HG02623 (cell line): Measurements from ENCODE around the gene TDRD10.
"Not testable (repeated sequence)": the region's sequence is repeated elsewhere in the genome, so short reads cannot be mapped to it uniquely, and the experiment has no call there.

Experiments
- ATAC-seq: cut with Tn5 transposase; IDR thresholded peaks from one replicate; pipeline ENCODE4 v1.9.1; 2021; ENCODE audit warnings: moderate library complexity; ENCODE audit not compliant: unreplicated experiment

Gene TDRD10

DNA sequence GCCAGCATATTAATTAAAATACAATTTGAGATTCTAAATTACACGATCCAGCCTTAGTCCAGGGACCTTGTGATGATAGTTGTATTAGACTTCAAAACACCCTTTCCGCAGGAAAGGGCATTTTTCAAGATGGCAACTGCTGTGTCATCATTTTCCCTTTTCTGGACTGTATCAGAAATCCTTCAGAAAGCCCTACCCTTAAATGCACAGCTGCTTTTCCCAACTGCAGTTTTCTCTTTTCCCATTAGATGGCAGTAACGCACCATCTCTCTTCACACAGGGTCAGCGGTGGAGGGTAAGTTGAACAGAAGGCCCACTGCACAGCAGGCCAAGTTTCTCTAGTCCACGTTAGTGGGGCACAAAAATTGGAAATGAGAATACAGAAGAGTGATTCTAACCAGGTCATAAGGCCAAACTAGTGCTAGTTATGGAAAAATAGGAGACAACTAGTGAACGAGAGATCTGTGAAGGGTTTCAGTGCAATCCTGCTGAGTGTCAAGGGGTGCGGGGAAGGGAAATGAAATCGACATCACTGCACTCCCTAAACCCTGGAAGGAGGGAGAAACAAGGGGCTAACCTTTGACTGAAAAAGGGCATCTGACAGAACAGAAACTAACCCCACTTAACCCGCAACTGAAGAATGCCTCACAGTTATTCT lies 22.1 kb upstream of the TDRD10 start:
- no peak for ATAC-seq

DNA sequence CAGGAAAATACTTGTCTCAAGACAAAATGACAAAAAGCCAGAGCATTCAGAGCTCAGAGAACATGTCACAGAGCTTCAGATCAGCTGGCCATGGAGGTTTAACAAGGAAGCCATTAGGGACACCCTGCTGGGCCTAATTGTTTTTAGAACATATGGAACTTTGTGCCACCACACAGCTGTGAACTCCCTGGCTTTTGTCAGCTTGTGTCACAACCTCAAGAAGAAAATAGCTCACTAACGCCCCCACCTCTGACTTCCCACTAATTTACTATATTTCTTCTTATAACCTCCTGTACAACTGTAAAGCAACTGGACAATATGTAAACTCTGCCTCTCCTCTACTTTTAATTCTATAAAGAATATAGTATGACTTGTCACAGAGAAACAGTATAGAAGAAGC lies 21.0 kb upstream of the TDRD10 start:
- ATAC-seq, result no peak

DNA sequence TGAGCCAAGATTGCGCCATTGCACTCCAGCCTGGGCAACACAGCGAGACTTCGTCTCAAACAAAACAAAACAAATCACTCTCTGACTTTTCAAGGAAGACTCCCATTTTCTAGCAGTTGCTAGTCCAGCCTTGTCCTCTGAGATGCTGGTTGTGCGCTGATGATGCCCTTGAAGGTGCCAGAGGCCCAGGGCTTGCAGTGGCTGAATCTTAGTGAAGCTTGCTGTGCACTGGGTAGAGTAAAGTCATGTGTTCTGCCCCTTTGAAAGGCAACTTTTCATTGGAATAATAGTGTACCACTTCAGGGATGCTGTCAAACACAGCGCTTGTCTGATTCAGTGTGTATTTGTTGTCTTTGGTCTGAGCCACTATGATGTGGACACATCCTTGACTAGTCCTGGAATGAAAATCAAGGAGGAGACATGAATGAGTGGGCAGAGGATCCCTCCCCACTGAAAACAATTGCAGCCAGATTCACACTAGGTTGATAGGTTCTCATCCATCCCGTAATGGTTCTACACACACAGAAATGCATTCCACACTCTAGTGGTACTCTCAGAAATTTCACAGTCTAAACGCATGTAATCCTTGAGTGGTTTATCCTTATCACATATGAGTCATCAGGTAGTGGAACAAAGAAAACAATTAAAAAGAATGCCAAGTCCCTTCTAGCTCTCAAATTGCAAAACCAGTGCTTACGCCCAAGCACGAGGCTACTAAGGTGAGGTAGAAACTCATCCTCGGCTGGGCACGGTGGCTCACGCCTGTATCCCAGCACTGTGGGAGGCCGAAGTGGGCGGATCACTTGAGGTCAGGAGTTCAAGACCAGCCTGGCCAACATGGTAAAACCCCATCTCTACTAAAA lies 17.8 kb upstream of the TDRD10 start:
- no peak for ATAC-seq

DNA sequence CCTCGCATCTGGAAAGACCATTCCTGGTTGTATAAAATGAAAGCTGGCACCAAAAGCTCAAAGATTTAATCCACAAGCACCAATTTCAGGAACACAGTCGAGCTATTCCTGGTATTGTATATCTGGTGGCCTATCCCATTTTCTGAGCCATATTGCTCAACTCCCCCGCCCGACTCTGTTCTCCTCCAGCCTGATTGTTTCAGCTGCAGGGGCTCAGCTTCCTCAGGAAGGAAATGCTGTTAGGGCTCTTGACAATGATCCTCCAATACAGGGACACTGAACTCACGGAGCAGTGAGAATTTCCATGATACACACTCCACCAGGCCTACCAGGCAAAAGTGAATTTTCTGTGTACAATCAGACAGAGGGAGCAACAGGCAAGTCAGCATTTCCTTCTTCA lies 16.9 kb upstream of the TDRD10 start:
- ATAC-seq, result no peak

DNA sequence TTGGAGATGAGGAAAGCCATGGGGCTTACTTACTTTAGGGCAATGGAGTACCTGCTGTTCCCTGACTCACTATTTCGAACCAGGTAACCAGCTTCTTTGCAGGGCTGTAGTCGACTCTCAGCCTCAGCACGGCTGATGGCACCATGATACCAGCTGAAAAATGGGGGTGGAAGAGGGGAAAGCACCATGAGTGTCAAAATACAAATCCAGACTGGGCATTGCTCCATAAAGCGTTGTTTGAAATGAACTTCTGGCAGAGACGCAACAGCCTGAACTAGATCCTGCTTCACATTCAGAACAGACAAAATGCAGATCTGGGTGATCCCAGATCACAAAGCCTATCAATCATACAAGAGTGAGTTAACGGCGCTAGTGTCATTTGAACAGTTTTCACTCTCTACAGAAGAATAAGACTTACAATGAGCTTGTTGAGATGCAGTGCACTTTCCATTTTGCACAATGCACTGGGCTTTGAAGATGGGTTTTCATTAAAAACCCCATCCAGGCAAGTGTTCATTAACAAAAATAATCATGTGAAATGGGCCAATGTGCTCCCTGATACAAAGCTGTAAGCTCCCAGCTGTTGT lies 16.0 kb upstream of the TDRD10 start:
- ATAC-seq, result no peak

DNA sequence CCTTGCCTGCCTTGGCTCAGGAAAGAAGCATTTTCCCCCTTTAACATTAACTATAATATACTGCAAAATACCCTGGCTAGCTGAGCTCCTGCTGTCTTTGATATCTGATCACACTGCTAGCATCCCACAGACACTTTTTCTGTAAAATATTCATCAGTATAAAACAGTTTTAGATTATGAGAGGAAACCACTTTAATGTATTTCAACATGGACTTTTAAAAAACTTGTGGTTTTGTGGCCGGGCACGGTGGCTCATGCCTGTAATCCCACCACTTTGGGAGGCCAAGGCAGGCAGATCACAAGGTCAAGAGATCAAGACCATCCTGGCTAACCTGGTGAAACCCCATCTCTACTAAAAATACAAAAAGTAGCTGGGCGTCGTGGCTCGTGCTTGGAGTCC lies 15.3 kb upstream of the TDRD10 start:
- ATAC-seq, result not testable (repeated sequence)

DNA sequence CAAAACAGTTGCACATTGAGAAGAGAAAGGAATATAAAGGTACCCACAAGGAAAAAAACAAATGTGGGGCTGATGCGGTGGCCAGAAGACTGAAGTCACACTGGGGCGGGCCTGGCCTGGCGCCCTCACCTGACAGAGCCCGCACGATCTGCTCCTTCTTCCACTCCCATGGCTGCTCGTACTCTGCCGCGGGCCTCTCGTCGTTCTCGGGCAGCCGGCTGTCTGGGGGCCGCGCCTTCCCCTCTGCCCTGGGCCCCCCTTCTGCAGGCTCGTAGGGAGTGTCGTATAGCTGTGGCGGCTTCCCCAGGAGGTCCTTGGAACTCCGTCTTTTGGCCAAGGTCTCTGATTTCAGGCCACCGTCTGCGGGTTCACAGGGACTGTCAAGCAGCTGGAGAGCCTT lies 13.1 kb upstream of the TDRD10 start:
- no peak for ATAC-seq

DNA sequence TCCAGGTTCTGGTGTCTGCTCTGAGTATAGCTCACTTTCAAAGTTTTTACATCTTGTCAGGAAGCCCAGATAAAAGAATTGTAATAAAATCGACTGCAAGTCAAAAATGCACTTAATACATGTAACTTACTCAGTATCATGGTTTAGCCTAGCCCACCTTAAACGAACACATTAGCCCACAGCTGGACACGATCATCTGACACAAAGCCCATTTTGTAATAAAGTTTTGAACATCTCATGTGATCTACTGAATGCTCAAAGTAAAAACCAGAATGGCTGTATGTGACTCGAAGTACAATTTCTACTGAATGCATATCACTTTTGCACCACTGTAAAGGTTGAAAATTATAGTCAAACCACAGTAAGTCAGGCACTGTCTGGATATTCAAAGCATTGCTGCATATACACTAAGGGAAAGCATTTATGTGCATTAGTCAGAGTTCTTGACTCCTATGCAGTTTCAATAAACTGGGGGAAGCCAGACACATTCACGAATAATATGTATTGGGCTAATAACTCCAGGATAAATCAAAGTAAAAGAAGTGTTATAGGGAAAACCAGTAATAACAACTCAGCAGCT lies 12.2 kb upstream of the TDRD10 start:
- no peak for ATAC-seq

DNA sequence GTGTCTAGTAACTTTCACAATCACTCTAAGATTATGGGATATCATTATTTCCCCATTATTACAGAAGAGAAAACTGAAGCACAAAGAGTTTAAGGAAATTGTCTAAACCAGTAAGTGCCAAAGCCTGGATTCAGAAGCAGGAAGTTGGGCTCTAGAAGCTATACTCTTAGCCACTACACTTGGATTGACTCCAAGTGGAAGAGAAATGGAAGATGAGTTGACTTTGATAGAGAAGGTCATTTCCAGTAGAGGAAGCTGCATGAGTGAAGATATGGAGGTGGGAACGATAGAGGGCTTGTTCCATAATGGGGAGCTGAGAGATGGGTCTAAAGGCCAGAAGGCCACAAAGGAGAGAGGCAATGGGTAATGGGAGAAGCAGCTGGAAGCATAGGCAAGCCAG lies 11.7 kb upstream of the TDRD10 start:
- ATAC-seq, result no peak

DNA sequence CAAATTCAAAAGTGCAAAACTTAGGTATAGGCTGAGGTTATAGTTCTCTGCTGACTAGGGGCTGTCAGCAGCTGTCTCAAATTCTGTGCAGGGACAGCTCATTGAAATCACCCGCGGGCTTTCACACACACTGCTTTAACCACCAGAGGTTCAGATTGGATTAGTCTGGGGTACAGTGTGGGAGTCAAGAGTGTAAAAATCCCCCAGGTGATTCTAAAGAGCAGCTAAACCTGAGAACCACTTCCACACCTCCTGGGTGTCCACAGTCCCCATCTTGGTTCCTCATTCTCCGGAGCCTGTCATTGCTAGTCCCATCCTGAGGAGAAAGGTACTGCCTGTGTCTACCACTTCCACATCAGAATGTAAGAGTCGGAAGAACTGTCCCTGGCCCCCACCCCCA lies 9.9 kb upstream of the TDRD10 start:
- ATAC-seq, result no peak

DNA sequence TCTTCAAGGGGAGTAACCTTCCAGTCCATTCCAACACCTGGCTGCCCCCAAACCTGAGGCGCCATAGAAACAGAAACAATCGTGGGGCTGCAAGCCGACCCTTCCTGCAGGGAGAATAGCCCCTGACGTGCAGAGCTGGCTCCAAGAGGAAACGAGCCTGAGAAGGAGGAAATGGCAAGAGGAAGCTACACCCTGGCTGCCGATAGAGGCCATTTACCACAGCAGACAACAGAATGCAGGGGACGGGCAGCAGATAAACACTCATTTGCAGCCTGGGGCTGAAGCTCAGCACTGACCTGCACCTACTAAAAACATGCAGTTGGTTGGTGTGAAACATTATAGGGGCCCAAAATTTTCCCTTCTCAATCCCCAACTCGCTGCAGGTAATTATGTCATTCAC lies 8.7 kb upstream of the TDRD10 start:
- ATAC-seq, result no peak

DNA sequence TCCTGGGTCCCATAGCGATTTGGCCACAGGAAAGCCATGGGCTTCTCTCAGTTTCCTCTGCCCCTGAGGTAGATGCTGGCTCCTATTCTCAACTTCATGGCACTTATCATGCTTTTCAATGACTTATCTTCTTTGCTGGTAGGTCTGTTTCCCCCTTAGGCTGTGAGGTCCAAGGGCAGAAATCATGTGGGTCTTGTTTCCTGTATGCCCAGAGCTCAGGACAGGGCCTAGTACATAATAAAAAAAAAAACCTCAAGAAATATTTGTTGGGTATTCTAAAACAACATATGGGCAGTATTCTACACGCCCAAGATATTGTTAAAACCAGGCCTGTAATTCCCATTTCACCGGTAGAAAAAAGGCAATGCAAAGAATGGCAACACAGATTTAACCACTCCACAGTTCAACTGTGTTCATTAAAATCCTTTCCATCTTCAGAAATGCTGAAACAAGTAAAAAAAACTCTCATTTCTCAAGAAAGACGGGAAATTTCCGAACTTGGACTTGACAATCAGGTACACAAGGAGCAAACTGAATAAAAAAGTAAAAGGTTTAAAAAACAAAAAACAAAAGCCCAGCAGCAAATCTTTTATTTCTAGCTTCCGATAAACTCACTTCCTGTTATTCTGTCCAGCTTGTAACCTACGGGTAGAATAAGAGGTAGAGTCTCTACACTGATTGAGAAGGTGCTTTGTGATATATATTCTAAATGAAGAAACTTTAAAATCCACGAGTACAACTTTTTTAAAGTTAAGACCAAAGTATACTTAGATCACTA lies 6.3 kb upstream of the TDRD10 start:
- no peak for ATAC-seq

DNA sequence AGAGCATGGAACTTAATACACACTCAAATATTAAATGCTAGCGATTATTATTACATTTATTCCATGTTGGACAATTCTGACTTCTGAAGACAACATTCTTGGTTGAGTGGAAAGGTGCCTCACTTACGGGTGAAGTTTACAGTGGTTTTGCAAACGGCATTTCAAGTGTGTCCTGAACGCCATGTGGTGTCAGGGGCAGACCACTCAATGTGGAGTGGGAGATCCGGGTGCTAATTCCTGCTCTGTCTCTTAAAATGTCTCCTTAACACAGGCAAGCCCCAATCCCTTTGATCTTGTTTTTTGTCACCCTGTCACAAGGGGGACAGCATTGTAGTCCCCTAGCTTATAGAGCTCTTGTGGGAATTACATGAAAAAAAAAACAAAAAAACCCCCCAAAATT lies 5.6 kb upstream of the TDRD10 start:
- ATAC-seq, result no peak

DNA sequence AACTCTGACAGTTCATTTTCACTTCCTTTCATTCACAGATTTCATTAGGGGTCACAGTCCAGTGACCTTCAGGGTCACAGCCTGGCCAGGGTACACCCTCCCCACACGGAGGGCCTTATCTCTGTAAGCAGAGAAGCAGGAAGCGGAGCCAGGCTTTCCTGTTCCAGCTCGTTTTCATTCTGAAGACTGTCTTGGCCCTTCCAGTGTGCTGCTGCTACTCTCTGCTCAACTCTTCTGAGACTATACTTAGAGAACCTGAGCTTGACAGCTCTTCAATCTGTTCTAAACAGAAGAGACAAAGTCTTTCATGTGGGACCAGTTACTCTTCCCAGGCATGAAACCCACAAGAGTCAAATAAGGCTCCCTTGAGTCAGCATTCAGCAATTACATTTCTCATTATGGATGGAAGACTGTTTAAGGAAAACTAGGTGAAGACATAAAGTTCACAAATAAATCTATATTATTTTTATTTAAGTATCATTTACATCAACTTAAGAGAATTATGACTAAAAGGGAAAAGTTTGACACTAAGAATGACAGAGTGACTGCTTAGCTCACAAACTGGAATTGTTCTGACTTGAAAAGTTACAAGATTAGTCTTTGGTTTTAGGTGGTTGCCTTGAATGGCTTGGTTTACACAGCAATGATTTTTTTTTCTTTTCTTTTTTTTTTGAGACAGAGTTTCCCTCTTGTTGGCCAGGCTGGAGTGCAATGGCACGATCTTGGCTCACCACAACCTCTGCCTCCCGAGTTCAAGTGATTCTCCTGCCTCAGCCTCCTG lies 4.8 kb upstream of the TDRD10 start:
- no peak for ATAC-seq

DNA sequence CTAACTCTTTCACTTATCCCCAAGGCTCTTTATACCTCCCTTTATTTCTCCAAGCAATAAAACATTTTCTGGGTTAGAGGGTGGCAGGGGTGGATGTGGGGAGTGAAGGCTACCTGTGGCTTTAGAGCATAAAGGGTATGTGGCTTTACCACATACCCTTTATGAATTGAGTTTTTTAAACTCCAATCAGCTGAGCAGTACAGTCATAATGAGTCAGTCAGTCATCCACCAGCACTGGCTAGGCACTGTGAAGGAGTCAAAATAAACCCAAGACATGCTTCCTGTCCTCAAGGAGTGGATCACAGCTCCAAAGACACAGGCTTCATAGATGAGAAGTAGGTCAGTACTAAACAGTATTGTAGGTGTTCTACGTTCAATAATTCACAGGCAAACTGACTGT lies 2.6 kb upstream of the TDRD10 start:
- no peak for ATAC-seq

DNA sequence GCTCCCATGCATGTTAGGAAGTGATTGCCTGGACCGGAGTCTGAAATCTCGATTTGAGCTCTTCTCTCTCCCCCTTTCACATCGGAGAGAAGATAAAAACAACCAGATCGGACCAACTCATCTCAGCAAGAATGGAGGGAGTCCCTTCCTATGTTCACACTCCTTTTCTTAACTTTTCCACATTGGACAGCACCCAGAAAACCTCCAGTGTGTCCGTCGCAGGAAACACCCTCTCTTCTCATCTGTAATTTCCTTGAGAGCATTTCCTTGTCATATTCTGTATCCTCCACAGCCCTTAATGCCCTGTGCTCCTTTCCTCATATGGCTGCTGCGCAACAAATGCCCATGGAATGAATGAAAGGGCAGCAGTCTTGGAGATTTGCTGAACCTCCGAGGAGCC lies 1.5 kb upstream of the TDRD10 start:
- no peak for ATAC-seq

DNA sequence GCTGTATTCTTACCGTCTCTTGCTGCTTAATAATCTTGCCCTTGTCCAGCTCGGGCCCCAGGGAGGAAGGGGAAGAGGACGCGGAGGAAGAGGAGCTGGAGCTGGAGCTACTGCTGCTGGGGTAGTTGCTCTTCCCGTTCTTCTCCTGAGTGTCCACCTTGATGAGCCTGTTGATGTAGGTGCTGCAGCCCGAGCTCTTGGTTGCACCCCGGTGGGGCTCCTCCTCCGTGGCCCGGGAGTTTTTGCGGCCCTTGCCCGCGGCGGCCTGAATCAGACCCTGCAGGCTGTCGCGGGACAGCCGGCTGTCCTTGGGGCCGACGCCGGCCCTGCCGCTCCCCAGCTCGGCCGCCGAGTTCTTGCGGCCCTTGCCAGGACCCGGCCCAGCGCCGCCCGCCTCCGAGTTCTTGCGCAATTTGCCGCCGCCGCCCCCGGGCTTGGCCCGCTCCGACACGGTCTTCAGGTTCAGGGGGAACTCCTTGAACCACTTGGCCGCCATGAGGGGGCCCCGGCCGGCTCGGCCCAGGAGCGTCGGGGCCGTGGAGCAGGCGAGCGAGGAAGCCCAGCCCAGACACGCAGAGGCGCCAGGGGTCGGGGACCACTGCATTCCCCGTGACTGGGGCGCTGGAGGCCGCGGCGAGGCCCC lies 475 bp upstream of the TDRD10 start:
- ATAC-seq, result no peak

DNA sequence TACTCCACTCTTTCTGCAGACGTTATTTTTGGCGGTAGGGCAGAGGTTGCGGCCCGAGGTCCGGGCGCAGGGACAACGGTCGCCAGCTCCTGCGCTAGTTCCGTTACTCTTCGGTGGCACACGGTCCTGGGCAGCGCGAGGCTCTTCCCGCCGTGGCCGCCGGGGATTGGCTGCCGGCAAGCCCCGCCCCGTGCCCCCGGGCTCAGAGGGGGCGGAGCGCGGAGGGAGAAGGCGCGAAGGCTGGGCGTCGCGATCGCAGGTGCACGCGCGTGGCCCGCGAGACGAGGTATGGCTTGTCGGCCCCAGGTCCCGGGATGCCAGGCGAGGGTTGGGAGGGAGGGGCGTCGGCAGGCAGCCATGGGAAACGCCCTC lies 711 bp downstream of the TDRD10 start:
- ATAC-seq, result no peak

DNA sequence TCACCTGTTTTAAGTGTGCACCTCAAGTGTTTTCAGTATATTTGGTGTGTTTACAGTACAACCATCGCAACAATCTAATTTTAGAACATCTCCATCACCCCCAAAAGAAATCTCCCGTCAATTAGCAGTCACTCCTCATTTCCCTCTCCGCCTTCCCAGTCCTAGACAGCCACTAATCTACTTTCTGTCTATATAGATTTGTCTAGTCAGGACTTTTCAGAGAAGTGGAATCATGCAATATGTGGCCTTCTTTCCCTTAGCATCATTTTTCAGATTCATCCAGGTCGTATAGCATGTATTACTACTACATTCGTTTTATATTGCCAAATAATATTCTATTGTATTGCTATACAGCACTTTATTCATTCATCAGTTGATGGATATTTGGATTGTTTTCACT lies 1.9 kb downstream of the TDRD10 start:
- no peak for ATAC-seq

DNA sequence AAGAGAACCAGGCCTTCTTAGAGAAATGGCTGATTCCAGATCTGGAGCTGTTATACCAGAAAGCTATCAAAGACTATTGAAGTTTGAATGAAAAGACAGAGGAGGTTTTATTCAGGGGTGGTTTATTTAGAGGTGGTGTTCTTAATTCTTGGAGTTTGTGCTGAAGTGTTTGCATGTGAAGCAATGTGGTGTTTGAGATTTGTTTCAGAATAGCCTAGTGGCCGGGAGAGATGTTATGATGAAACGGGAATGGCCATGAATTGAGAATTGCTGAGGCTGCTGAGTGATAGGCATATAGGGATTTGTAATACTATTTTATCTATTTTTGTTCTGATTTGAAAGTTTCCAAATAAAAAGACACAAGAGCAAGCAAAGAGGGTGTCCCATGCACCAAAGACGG lies 10.7 kb downstream of the TDRD10 start:
- ATAC-seq, result no peak
